Activated CD8-positive, alpha-beta memory T cell treated with anti-CD3 and anti-CD28 coated beads, Interleukin-2, amount 50 U/mL, for 24 hours (primary cell): ENCODE data around the gene CKMT1A.

Experiments
- DNase-seq: peaks from one replicate; pipeline ENCODE4 v3.0.0-alpha.2; 2020; ENCODE audit errors: extremely low read depth

Gene CKMT1A

DNA sequence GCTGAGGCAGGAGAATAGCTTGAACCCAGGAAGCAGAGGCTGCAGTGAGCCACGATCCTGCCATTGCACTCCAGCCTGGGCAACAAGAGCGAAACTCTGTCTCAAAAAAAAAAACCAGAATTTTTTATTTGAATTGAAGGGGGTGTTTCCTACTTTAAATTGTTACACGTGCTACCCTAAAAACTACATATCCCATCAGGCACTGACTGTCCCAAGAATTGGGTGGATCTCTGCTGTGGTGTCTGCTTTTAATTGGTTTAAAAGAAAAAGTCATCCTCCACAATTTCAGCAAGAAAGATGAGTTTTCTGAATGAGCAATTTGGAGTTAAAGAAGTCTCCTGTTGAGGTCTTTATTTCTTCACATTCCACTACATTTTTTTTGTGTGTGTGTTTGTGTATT lies 54.7 kb downstream of the CKMT1A start:
- no peak for DNase-seq
